Adipocyte (in vitro differentiated cells): ENCODE results near the gene WDR48.

ENCODE experiments used
- DNase-seq: peaks from one replicate; pipeline ENCODE4 v3.0.0-alpha.2; 2015; ENCODE audit warnings: low read depth
- H3K27me3 ChIP-seq: replicated peaks from 2 replicates; pipeline ENCODE4 v1.7.0; 2013; ENCODE audit warnings: mild to moderate bottlenecking, low read length, moderate library complexity; ENCODE audit not compliant: control insufficient read depth, insufficient read depth
- H3K36me3 ChIP-seq: 2 replicates; pipeline ENCODE4 v1.7.0; 2013; ENCODE audit warnings: low read length, mild to moderate bottlenecking, moderate library complexity; ENCODE audit not compliant: control insufficient read depth, insufficient read depth, severe bottlenecking
- H3K4me1 ChIP-seq: 2 replicates; pipeline ENCODE4 v1.7.0; 2013; ENCODE audit warnings: mild to moderate bottlenecking, low read length, moderate library complexity; ENCODE audit not compliant: control insufficient read depth, insufficient read depth
- H3K4me3 ChIP-seq: 2 replicates; pipeline ENCODE4 v1.7.0; 2013; ENCODE audit warnings: mild to moderate bottlenecking, low read length, moderate library complexity
- H3K9ac ChIP-seq: 2 replicates; pipeline ENCODE4 v1.7.0; 2013; ENCODE audit warnings: mild to moderate bottlenecking, low read length, moderate library complexity
- H3K9me3 ChIP-seq: 2 replicates; pipeline ENCODE4 v1.7.0; 2013; ENCODE audit warnings: mild to moderate bottlenecking, low read length, moderate library complexity; ENCODE audit not compliant: control insufficient read depth

WDR48 gene

GRCh38 chr3:39065197-39065596 lies 13.4 kb downstream of the WDR48 start:
- Histone ChIP-seq H3K9me3 (no peaks in the 10 kb centered on the region), H3K27me3 (no peaks in the 10 kb centered on the region), H3K36me3 (peaks cover 25% of the 10 kb centered on the region), H3K4me3 (no peak overlapping the region), H3K4me1 (peaks cover 7% of the 10 kb centered on the region), H3K9ac (no peak overlapping the region)
- peak; percentile 70 for DNase-seq

GRCh38 chr3:39067286-39067685 lies 15.5 kb downstream of the WDR48 start:
- peaks cover 7% of the 10 kb centered on the region for H3K4me1 ChIP-seq
- DNase-seq, result no peak
- H3K36me3 ChIP-seq, result peaks cover 40% of the 10 kb centered on the region
- no peaks in the 10 kb centered on the region for H3K27me3 ChIP-seq
- no peak overlapping the region for H3K4me3 ChIP-seq
- H3K9ac ChIP-seq, result no peak overlapping the region
- no peaks in the 10 kb centered on the region for H3K9me3 ChIP-seq

- peaks cover 52% of the 10 kb centered on the region for H3K36me3 ChIP-seq
- H3K9me3 ChIP-seq, result no peaks in the 10 kb centered on the region
- no peak overlapping the region for H3K4me3 ChIP-seq
- no peak for DNase-seq
- no peaks in the 10 kb centered on the region for H3K27me3 ChIP-seq
- no peak overlapping the region for H3K9ac ChIP-seq
- H3K4me1 ChIP-seq, result peaks cover 7% of the 10 kb centered on the region
Observed at GRCh38 chr3:39068556-39068955, 16.7 kb downstream of the WDR48 start.

- Histone ChIP-seq H3K9me3 (no peaks in the 10 kb centered on the region), H3K4me1 (peaks cover 11% of the 10 kb centered on the region), H3K27me3 (no peaks in the 10 kb centered on the region), H3K36me3 (peaks cover 72% of the 10 kb centered on the region), H3K9ac (no peak overlapping the region), H3K4me3 (no peak overlapping the region)
- DNase-seq, result no peak
Observed at GRCh38 chr3:39075910-39076309, 24.1 kb downstream of the WDR48 start.

- Histone ChIP-seq H3K4me1 (peaks cover 22% of the 10 kb centered on the region), H3K9me3 (no peaks in the 10 kb centered on the region), H3K36me3 (peaks cover 42% of the 10 kb centered on the region), H3K27me3 (no peaks in the 10 kb centered on the region), H3K4me3 (no peak overlapping the region), H3K9ac (no peak overlapping the region)
- DNase-seq, result no peak
Observed at GRCh38 chr3:39079530-39079929, 27.7 kb downstream of the WDR48 start.

GRCh38 chr3:39080026-39080425 lies 28.2 kb downstream of the WDR48 start:
- peaks cover 37% of the 10 kb centered on the region for H3K36me3 ChIP-seq
- no peak overlapping the region for H3K4me3 ChIP-seq
- peaks cover 22% of the 10 kb centered on the region for H3K4me1 ChIP-seq
- no peak overlapping the region for H3K9ac ChIP-seq
- H3K9me3 ChIP-seq, result no peaks in the 10 kb centered on the region
- no peak for DNase-seq
- H3K27me3 ChIP-seq, result no peaks in the 10 kb centered on the region

GRCh38 chr3:39082666-39083313 lies 31.0 kb downstream of the WDR48 start:
- peaks cover 33% of the 10 kb centered on the region for H3K36me3 ChIP-seq
- H3K27me3 ChIP-seq, result no peaks in the 10 kb centered on the region
- no peak for DNase-seq

GRCh38 chr3:39086144-39086543 lies 34.3 kb downstream of the WDR48 start:
- Histone ChIP-seq H3K27me3 (no peaks in the 10 kb centered on the region), H3K36me3 (peaks cover 60% of the 10 kb centered on the region), H3K4me3 (no peak overlapping the region), H3K4me1 (peaks cover 14% of the 10 kb centered on the region), H3K9me3 (no peaks in the 10 kb centered on the region), H3K9ac (no peak overlapping the region)
- DNase-seq, result no peak

More at GRCh38 chr3:39082666-39083313, 31.0 kb downstream of the WDR48 start:
- H3K9ac ChIP-seq, result no peak overlapping the region
- no peak overlapping the region for H3K4me3 ChIP-seq
- H3K9me3 ChIP-seq, result no peaks in the 10 kb centered on the region
- H3K4me1 ChIP-seq, result peaks cover 22% of the 10 kb centered on the region

- Histone ChIP-seq H3K36me3 (peaks cover 78% of the 10 kb centered on the region), H3K9ac (no peak overlapping the region), H3K4me3 (no peak overlapping the region), H3K9me3 (no peaks in the 10 kb centered on the region), H3K4me1 (peaks cover 5% of the 10 kb centered on the region), H3K27me3 (no peaks in the 10 kb centered on the region)
- DNase-seq, result no peak
Observed at GRCh38 chr3:39088456-39088855, 36.6 kb downstream of the WDR48 start.

- DNase-seq, result peak; percentile 9
- H3K4me3 ChIP-seq, result no peak overlapping the region
- peaks cover 79% of the 10 kb centered on the region for H3K36me3 ChIP-seq
- no peaks in the 10 kb centered on the region for H3K9me3 ChIP-seq
- H3K27me3 ChIP-seq, result no peaks in the 10 kb centered on the region
- peaks cover 5% of the 10 kb centered on the region for H3K4me1 ChIP-seq
- H3K9ac ChIP-seq, result no peak overlapping the region
Observed at GRCh38 chr3:39088889-39089288, 37.1 kb downstream of the WDR48 start.

- Histone ChIP-seq H3K4me3 (no peak overlapping the region), H3K36me3 (peaks cover 93% of the 10 kb centered on the region), H3K27me3 (no peaks in the 10 kb centered on the region), H3K4me1 (peaks cover 17% of the 10 kb centered on the region), H3K9ac (no peak overlapping the region), H3K9me3 (no peaks in the 10 kb centered on the region)
- no peak for DNase-seq
Observed at GRCh38 chr3:39090922-39091321, 39.1 kb downstream of the WDR48 start.
